ENCODE measurements around the gene DLG5.
A peak's percentile ranks its signal among the peaks of the same experiment; 100 is the strongest.

DLG5 gene

GRCh38 chr10:77849039-77849664, 77.4 kb downstream of the DLG5 start:
- no peak for DNase-seq (ENCODE audit: low spot score)
- H3K27ac ChIP-seq = peak overlapping the region; percentile 52
- CTCF ChIA-PET = no interaction called here
- POLR2A ChIA-PET (ENCODE audit: low non-redundant PET) = no interaction called here
- TF ChIP-seq CTCF (conservative IDR thresholded peaks at IDR 0.05; ENCODE audit: low read depth) = no peak

- peak overlapping the region; percentile 83 for H3K27ac ChIP-seq
- peak; percentile 73 for DNase-seq (ENCODE audit: low spot score)
- CTCF ChIA-PET = interaction anchor here (0.6 to 1.4 kb wide), 21 partner anchors 9 to 1643 kb away, joined by 3 to 13 read pairs (median 4); no protein-coding TSS in a partner anchor
- POLR2A ChIA-PET (ENCODE audit: low non-redundant PET) = no interaction called here
- TF ChIP-seq CTCF (conservative IDR thresholded peaks at IDR 0.05; ENCODE audit: low read depth) = peak; percentile 95
Observed at GRCh38 chr10:77846718-77847311, 79.7 kb downstream of the DLG5 start.

GRCh38 chr10:77845451-77845850, 81.1 kb downstream of the DLG5 start:
- TF ChIP-seq CTCF (conservative IDR thresholded peaks at IDR 0.05; ENCODE audit: low read depth) = no peak
- POLR2A ChIA-PET (ENCODE audit: low non-redundant PET) = no interaction called here
- no peak for DNase-seq (ENCODE audit: low spot score)
- peak overlapping the region; percentile 83 for H3K27ac ChIP-seq
- CTCF ChIA-PET = interaction anchor here (0.7 to 0.8 kb wide), 3 partner anchors 74 to 396 kb away, joined by 3 read pairs; no protein-coding TSS in a partner anchor

GRCh38 chr10:77844713-77845445, 81.7 kb downstream of the DLG5 start:
- ChIA-PET POLR2A (ENCODE audit: low non-redundant PET) (no interaction called here), CTCF (interaction anchor here (0.8 kb wide), 1 partner anchor 161 kb away, joined by 3 read pairs; no protein-coding TSS in a partner anchor)
- peak; percentile 95 for DNase-seq (ENCODE audit: low spot score)
- peak overlapping the region; percentile 83 for H3K27ac ChIP-seq
- no peak for TF ChIP-seq CTCF (conservative IDR thresholded peaks at IDR 0.05; ENCODE audit: low read depth)

- DNase-seq (ENCODE audit: low spot score) = no peak
- no peak for TF ChIP-seq CTCF (conservative IDR thresholded peaks at IDR 0.05; ENCODE audit: low read depth)
- ChIA-PET POLR2A (ENCODE audit: low non-redundant PET) (no interaction called here), CTCF (no interaction called here)
- peak overlapping the region; percentile 83 for H3K27ac ChIP-seq
Observed at GRCh38 chr10:77844177-77844576, 82.4 kb downstream of the DLG5 start.

GRCh38 chr10:77843264-77843663, 83.3 kb downstream of the DLG5 start:
- ChIA-PET CTCF (no interaction called here), POLR2A (ENCODE audit: low non-redundant PET) (no interaction called here)
- no peak for DNase-seq (ENCODE audit: low spot score)
- no peak for TF ChIP-seq CTCF (conservative IDR thresholded peaks at IDR 0.05; ENCODE audit: low read depth)
- H3K27ac ChIP-seq = peak overlapping the region; percentile 28
